Occipital lobe (tissue), 2 donors: Measurements from ENCODE around the gene LRP1. TPM values are rescaled to one million over a fixed set of nuclear protein-coding genes. Genes with fewer than 3 reads are reported as not detected.

ENCODE experiments used
- DNase-seq: peaks from one replicate; lab custom pipeline; 2025; lab: John Stamatoyannopoulos, UW
- total RNA-seq: library from RNA; depleted of rRNA; stranded (reverse); fragments of >200 nt; gene quantifications from one replicate; pipeline ENCODE4 v1.2.3, GENCODE V29; 2014

The LRP1 gene
- total RNA-seq, 1 donor from 2014 or later, result 65.4 TPM

- DNase-seq, result no peak
Observed at GRCh38 chr12:57173089-57173488, 44.8 kb downstream of the LRP1 start.

- DNase-seq, result no peak
Observed at GRCh38 chr12:57173683-57174082, 45.4 kb downstream of the LRP1 start.

GRCh38 chr12:57175428-57176138, 47.3 kb downstream of the LRP1 start:
- peak; percentile 26 for DNase-seq

DNA sequence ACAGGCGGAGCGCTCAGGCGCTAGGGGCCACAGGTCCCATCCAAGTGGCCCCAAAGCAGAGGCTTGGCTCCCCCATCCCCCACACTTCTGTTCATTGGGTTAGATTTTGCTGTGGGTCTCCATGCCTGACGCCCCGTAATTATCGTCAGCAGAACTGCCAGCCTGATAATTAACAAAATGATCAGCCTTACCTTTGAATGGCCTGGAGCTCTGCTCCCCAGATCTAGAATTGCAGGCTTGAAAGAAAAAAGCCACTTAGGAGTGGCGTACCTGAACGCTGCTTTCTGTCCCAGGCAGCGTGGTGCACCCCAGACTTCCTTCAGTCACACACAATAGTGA, 47.8 kb downstream of the LRP1 start:
- DNase-seq, result no peak

GRCh38 chr12:57176846-57177245, 48.6 kb downstream of the LRP1 start:
- no peak for DNase-seq

- DNase-seq, result no peak
Observed at GRCh38 chr12:57177354-57177753, 49.1 kb downstream of the LRP1 start.

DNA sequence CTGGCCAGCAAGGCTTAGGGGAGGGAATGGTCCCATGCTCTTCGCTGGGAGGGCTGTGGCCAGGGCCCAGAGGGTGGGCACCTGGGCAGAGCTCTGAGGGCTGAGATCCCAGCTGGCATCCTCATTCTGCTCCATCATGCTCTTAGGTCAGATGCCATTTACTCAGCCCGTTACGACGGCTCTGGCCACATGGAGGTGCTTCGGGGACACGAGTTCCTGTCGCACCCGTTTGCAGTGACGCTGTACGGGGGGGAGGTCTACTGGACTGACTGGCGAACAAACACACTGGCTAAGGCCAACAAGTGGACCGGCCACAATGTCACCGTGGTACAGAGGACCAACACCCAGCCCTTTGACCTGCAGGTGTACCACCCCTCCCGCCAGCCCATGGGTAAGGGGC, 49.9 kb downstream of the LRP1 start:
- DNase-seq, result no peak

GRCh38 chr12:57179331-57180086, 51.2 kb downstream of the LRP1 start:
- DNase-seq, result no peak

GRCh38 chr12:57180321-57180989, 52.2 kb downstream of the LRP1 start:
- no peak for DNase-seq

DNA sequence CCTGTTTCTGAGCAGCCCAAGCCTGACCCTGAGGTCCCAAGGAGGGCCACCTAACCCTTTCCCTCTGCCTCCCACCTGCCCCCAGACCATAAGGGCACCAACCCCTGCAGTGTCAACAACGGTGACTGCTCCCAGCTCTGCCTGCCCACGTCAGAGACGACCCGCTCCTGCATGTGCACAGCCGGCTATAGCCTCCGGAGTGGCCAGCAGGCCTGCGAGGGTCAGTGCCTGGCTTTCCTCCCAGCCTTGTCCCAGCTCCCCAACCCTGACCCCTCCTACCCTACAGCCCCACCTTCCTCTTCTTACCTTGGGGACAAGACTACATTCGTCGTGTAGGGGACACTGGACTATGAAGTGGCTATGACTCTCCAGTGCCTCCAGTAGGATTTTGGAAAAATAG, 52.8 kb downstream of the LRP1 start:
- DNase-seq, result no peak

DNA sequence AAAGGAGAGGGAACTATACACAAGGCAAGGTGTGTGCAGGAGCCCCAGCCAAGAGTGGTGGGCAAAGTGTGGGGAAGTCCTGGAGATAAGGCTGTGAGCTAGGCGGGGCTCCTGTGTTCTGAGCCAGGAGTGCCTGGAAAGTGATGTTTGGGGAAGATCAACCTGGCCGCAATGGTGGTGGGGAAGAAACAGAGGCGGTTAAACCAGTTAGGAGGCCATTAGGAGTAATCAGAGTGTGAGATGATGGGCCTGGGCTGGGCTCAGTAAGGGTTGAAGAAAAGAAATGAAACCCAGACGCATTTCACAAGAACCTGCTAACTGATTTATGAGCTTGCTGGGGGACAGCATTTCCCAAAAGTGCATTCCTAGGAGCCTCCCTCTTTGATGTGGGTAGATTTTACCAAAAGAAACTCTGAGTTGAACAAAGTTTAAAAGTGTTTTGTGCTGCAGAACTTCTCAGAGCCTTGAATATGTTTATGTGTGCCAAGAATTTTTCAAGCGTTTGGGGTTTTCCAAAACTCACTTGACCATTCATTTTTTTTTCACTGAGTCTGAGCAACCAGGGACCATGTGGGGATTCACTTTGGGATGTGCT, 53.4 kb downstream of the LRP1 start:
- DNase-seq, result no peak

DNA sequence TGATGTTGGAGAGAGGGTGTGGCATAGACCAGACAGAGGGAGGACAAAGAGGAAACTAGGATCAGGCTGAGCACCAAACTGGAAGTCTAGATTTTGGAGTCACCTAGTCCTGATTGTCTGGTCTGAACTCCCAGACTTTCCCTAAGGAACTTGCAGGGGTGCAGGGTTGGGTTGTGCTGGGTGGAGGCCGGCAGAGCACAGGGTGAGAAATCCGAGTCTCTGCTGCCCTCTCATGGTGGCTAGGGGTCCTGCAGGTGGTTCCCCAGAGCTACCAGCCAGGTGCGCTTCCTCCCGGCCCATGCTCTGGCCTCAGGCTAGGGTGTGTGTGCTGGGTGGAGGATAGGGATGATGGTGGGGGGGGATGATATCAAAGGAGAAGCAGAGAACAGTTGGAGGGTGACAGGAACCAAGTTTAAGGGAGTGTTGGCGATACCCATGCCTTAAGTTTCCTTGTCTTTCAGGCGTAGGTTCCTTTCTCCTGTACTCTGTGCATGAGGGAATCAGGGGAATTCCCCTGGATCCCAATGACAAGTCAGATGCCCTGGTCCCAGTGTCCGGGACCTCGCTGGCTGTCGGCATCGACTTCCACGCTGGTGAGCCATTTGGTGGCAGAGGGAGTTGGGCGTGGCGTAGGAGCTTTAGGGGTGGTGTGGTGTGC, 54.8 kb downstream of the LRP1 start:
- DNase-seq, result peak; percentile 51

DNA sequence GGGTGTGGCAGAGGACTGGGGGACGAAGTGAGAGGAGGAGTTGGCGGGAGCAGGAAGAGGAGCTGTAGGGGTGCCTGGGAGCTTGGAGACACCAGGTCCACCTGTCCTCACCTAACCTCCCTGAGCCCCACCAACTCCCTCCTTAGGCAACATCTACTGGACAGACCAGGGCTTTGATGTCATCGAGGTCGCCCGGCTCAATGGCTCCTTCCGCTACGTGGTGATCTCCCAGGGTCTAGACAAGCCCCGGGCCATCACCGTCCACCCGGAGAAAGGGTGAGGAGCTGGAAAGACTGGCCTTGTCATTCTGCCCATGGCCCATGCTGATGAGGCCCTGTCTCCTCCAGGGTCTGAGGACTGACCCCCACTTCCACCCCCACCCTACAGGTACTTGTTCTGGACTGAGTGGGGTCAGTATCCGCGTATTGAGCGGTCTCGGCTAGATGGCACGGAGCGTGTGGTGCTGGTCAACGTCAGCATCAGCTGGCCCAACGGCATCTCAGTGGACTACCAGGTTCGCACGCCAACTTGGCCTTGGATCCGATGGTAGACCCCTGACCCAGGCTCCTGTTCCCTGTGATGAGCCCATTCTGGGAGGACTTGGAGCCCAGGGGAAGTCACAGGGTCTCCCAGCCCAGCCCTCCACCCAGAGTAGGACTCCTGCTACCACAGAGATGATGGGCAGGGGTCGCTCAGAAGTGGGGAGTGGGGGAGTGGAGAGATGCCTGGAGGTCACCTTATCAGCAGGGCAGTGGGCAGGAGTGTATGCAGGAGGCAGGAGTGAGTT, 55.8 kb downstream of the LRP1 start:
- no peak for DNase-seq

GRCh38 chr12:57185403-57185802, 57.1 kb downstream of the LRP1 start:
- no peak for DNase-seq

GRCh38 chr12:57185906-57186508, 57.7 kb downstream of the LRP1 start:
- DNase-seq, result no peak

DNA sequence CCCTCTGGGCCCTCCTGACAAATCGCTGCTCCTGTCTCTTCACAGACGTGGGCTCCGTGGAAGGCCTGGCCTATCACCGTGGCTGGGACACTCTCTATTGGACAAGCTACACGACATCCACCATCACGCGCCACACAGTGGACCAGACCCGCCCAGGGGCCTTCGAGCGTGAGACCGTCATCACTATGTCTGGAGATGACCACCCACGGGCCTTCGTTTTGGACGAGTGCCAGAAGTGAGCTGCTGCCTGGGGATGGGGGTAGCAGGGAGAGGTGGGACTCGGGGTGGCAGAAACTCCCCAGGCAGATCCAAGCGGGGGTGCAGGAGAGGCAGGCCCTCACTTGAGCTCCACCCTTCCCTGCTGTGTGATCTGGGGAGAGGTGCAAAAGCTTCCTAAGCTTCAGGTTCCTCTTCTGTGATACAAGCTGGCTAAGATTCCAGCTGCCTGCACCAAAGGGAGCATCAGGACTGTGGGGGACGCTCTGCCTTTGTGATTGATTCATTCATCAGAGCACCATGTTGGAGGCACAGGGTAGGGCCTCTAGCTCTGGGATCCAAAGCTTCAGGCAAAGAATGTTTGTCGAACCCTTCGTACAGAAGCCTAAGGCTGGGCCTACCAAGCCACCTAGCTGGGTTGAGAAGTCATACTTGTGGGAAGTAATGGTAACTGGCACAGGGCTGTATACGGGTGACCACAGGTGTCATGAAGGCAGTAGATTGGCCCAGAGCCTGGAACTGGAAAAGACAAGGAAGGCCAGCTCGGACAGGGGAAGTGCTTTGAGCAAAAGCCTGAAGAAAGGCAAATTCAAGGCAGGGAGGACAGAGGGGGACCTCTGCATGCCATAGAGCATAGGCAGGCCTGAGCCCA, 59.2 kb downstream of the LRP1 start:
- no peak for DNase-seq

DNA sequence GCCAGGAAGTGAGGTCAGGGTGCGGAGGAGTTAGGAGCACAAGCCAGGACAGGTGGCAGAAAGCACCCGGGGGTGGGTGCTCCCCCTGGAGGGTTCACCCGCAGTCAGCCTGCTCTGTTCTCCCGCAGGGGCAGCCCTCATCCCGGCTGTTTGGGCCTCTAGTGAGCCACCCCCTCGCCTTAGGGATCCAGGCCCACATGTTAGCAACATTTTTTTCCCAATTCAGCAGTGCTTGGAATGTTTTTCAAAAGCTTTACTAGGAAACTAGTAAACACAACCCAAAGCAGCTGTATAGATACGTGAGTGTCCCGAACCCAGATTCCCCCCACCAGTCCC, 59.8 kb downstream of the LRP1 start:
- DNase-seq, result no peak

DNA sequence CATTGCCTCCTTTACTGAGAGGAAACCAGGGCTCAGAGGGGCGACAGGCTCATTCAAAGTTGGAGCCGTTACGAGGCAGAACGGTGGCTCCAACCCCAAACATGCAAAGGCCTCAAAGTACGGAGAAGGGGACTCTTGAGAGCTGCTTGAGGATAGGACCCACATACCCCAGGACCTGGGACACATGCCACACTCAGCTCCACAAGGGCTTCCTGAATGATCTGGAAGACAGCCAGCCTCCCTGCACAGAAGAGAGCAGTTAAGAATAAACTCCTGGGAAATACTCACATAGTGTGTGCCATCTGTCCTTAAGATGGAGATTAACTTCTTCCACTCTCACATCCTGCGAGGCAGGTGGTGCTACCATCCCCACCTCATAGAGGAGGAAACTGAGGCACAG, 61.8 kb downstream of the LRP1 start:
- DNase-seq, result no peak

DNA sequence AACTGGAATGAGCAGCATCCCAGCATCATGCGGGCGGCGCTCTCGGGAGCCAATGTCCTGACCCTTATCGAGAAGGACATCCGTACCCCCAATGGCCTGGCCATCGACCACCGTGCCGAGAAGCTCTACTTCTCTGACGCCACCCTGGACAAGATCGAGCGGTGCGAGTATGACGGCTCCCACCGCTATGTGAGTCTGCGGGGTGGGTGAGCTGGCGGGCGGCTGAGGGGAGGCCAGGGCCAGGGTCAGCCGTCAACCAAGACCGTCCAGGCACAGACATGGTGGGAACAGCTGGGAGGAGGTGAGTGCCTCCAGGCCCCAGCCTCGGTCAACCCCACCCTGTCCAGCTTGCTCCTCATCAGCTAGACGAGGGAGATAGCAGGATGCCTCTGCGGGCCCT, 62.5 kb downstream of the LRP1 start:
- DNase-seq, result no peak

GRCh38 chr12:57191410-57191809, 63.1 kb downstream of the LRP1 start:
- DNase-seq, result no peak
